Activated CD4-positive, alpha-beta T cell treated with anti-CD3 and anti-CD28 coated beads, Interleukin-2, Interleukin-4, amounts not matched to agents 100 ng/mL and 50 ng/mL, durations not matched to agents 16 hours and 8 hours (primary cell): ENCODE measurements around the gene RNF169.
"Not testable (repeated sequence)": the region's sequence is repeated elsewhere in the genome, so short reads cannot be mapped to it uniquely, and the experiment has no call there.

Source experiments
- DNase-seq: peaks from one replicate; pipeline ENCODE4 v3.0.0-alpha.2; 2020; ENCODE audit warnings: low spot score

RNF169 gene

GRCh38 chr11:74824285-74824982 lies 75.8 kb downstream of the RNF169 start:
- no peak for DNase-seq

GRCh38 chr11:74825596-74825995 lies 76.9 kb downstream of the RNF169 start:
- DNase-seq, result not testable (repeated sequence)

- DNase-seq, result no peak
Measured at GRCh38 chr11:74826901-74827300, 78.3 kb downstream of the RNF169 start.

- DNase-seq, result no peak
Measured at GRCh38 chr11:74837191-74837590, 88.5 kb downstream of the RNF169 start.

- no peak for DNase-seq
Measured at GRCh38 chr11:74838188-74838587, 89.5 kb downstream of the RNF169 start.

GRCh38 chr11:74839446-74839845 lies 90.8 kb downstream of the RNF169 start:
- DNase-seq, result no peak

GRCh38 chr11:74839971-74840370 lies 91.3 kb downstream of the RNF169 start:
- no peak for DNase-seq

GRCh38 chr11:74840486-74840885 lies 91.8 kb downstream of the RNF169 start:
- DNase-seq, result no peak

- DNase-seq, result no peak
Measured at GRCh38 chr11:74842967-74843366, 94.3 kb downstream of the RNF169 start.

- no peak for DNase-seq
Measured at GRCh38 chr11:74844072-74844471, 95.4 kb downstream of the RNF169 start.

- no peak for DNase-seq
Measured at GRCh38 chr11:74844865-74845264, 96.2 kb downstream of the RNF169 start.

GRCh38 chr11:74845978-74846517 lies 97.4 kb downstream of the RNF169 start:
- no peak for DNase-seq

GRCh38 chr11:74846770-74847169 lies 98.1 kb downstream of the RNF169 start:
- DNase-seq, result no peak

GRCh38 chr11:74847395-74847794 lies 98.7 kb downstream of the RNF169 start:
- no peak for DNase-seq

- no peak for DNase-seq
Measured at GRCh38 chr11:74847895-74848294, 99.2 kb downstream of the RNF169 start.

GRCh38 chr11:74849525-74850391 lies 101.1 kb downstream of the RNF169 start:
- DNase-seq, result no peak

- no peak for DNase-seq
Measured at GRCh38 chr11:74853223-74853622, 104.6 kb downstream of the RNF169 start.

- no peak for DNase-seq
Measured at GRCh38 chr11:74860743-74861142, 112.1 kb downstream of the RNF169 start.

GRCh38 chr11:74863410-74863809 lies 114.8 kb downstream of the RNF169 start:
- DNase-seq, result no peak

GRCh38 chr11:74866557-74866956 lies 117.9 kb downstream of the RNF169 start:
- no peak for DNase-seq

GRCh38 chr11:74870485-74870884 lies 121.8 kb downstream of the RNF169 start:
- peak; percentile 45 for DNase-seq

GRCh38 chr11:74871037-74871436 lies 122.4 kb downstream of the RNF169 start:
- DNase-seq, result no peak

GRCh38 chr11:74877132-74877531 lies 128.5 kb downstream of the RNF169 start:
- DNase-seq, result no peak
